ENCODE measurements around the gene OSGIN1. TPM values are rescaled to one million over a fixed set of nuclear protein-coding genes. Genes with fewer than 3 reads are reported as not detected.

The OSGIN1 gene
- polyA plus RNA-seq, 3 donors = 1.8 to 4.0 (median 2.0) TPM

- Histone ChIP-seq H2AFZ (ENCODE audit: insufficient read depth, low read depth, low read length, poor library complexity, severe bottlenecking) (no peak overlapping the region), H3K27ac (ENCODE audit: low read depth in 1 of 2, low read length in 2 of 2) (no peak overlapping the region), H3K4me2 (replicated peaks; ENCODE audit: extremely low read depth, low read length, poor library complexity, severe bottlenecking) (no peak overlapping the region), H3K4me1 (ENCODE audit: control insufficient read depth in 1 of 2, insufficient read depth in 2 of 2, low read length in 2 of 2) (no peaks in the 10 kb centered on the region), H3K36me3 (replicated peaks in 1 of 2; ENCODE audit: control insufficient read depth in 1 of 2, insufficient read depth in 2 of 2, low read length in 2 of 2) (peaks cover 18 to 47% of the 10 kb centered on the region in 2 donors), H3K27me3 (ENCODE audit: control insufficient read depth in 2 of 2, insufficient read depth in 2 of 2, low read length in 2 of 2) (no peaks in the 10 kb centered on the region), H3K9ac (ENCODE audit: insufficient read depth, low read length, poor library complexity, severe bottlenecking) (no peak overlapping the region), H3K79me2 (ENCODE audit: insufficient read depth, low read length) (no peaks in the 10 kb centered on the region), H3K4me3 (replicated peaks in 1 of 3; ENCODE audit: low read depth in 2 of 3, low read length in 3 of 3) (no peak overlapping the region), H4K20me1 (ENCODE audit: insufficient read depth, low read length) (no peaks in the 10 kb centered on the region), H3K9me3 (replicated peaks in 1 of 2; ENCODE audit: control insufficient read depth in 1 of 2, insufficient read depth in 1 of 2, low read length in 2 of 2) (no peaks in the 10 kb centered on the region)
- H3K27ac Mint-ChIP-seq = peak overlapping the region in 1 of 7 donors; percentile 15
- intact Hi-C loops (cut with micrococcal nuclease) = no loop called here
- H3K4me1 Mint-ChIP-seq = no peaks in the 10 kb centered on the region
- WGBS (ENCODE audit: insufficient coverage) = 95% methylated on average over 24 of the region's 31 CpGs
- peaks cover 0 to 2% (median 0%) of the 10 kb centered on the region in 7 donors for H3K9me3 Mint-ChIP-seq
- DNase-seq = no peak
- no peak for TF ChIP-seq CTCF (IDR thresholded peaks at IDR 0.05)
- H3K27me3 Mint-ChIP-seq (ENCODE audit: low read depth in 3 of 3) = no peaks in the 10 kb centered on the region
- H3K36me3 Mint-ChIP-seq = peaks cover 31 to 51% of the 10 kb centered on the region in 2 donors
- no peak overlapping the region for H3K4me3 Mint-ChIP-seq
Observed at GRCh38 chr16:83923581-83924365, 29.3 kb upstream of the OSGIN1 start.

- intact Hi-C loops (cut with micrococcal nuclease) = no loop called here
- H3K27ac Mint-ChIP-seq = no peak overlapping the region
- H3K4me3 ChIP-seq (replicated peaks in 1 of 3; ENCODE audit: low read depth in 2 of 3, low read length in 3 of 3) = no peak overlapping the region
Observed at GRCh38 chr16:83924686-83925085, 28.4 kb upstream of the OSGIN1 start.

More at GRCh38 chr16:83924686-83925085, 28.4 kb upstream of the OSGIN1 start:
- Mint-ChIP-seq H3K27me3 (ENCODE audit: low read depth in 3 of 3) (no peaks in the 10 kb centered on the region), H3K9me3 (peaks cover 0 to 2% (median 0%) of the 10 kb centered on the region in 7 donors), H3K36me3 (peaks cover 25 to 45% of the 10 kb centered on the region in 2 donors), H3K4me1 (no peaks in the 10 kb centered on the region), H3K4me3 (no peak overlapping the region)
- Histone ChIP-seq H3K4me1 (ENCODE audit: control insufficient read depth in 1 of 2, insufficient read depth in 2 of 2, low read length in 2 of 2) (no peaks in the 10 kb centered on the region), H3K27me3 (ENCODE audit: control insufficient read depth in 2 of 2, insufficient read depth in 2 of 2, low read length in 2 of 2) (no peaks in the 10 kb centered on the region), H3K9me3 (replicated peaks in 1 of 2; ENCODE audit: control insufficient read depth in 1 of 2, insufficient read depth in 1 of 2, low read length in 2 of 2) (no peaks in the 10 kb centered on the region), H3K9ac (ENCODE audit: insufficient read depth, low read length, poor library complexity, severe bottlenecking) (no peak overlapping the region), H3K79me2 (ENCODE audit: insufficient read depth, low read length) (no peaks in the 10 kb centered on the region), H4K20me1 (ENCODE audit: insufficient read depth, low read length) (no peaks in the 10 kb centered on the region), H3K4me2 (replicated peaks; ENCODE audit: extremely low read depth, low read length, poor library complexity, severe bottlenecking) (no peak overlapping the region), H3K27ac (ENCODE audit: low read depth in 1 of 2, low read length in 2 of 2) (no peak overlapping the region), H3K36me3 (replicated peaks in 1 of 2; ENCODE audit: control insufficient read depth in 1 of 2, insufficient read depth in 2 of 2, low read length in 2 of 2) (peaks cover 9 to 38% of the 10 kb centered on the region in 2 donors), H2AFZ (ENCODE audit: insufficient read depth, low read depth, low read length, poor library complexity, severe bottlenecking) (no peak overlapping the region)
- TF ChIP-seq CTCF (IDR thresholded peaks at IDR 0.05) = no peak
- WGBS (ENCODE audit: insufficient coverage) = 96% methylated on average over 13 of the region's 13 CpGs
- no peak for DNase-seq

All from CD14-positive monocyte (primary cell).